ENCODE data around the gene SNRPD1.
A peak's percentile ranks its signal among the peaks of the same experiment; 100 is the strongest.
"Not testable (repeated sequence)": the region's sequence is repeated elsewhere in the genome, so short reads cannot be mapped to it uniquely, and the experiment has no call there.

SNRPD1 gene

GRCh38 chr18:21612125-21613039, at the start of gene SNRPD1:
SNRPD1 (plus strand) TSS chr18:21612314; CDS start chr18:21612430, 116 bp downstream.
- H3K4me3 ChIP-seq (ENCODE audit: low read length), result peak within 1 kb of the TSS; percentile 93
- DNase-seq (ENCODE audit: low read depth), result peak; percentile 65
- TF ChIP-seq CTCF (conservative IDR thresholded peaks at IDR 0.05; ENCODE audit: low read depth, low read length), result peak; percentile 97

- no peak for TF ChIP-seq CTCF (conservative IDR thresholded peaks at IDR 0.05; ENCODE audit: low read depth, low read length)
- H3K4me3 ChIP-seq (ENCODE audit: low read length), result no peak overlapping the region
- DNase-seq (ENCODE audit: low read depth), result no peak
Measured at GRCh38 chr18:21571772-21572171, 40.3 kb upstream of the SNRPD1 start.

GRCh38 chr18:21575656-21576055, 36.5 kb upstream of the SNRPD1 start:
- DNase-seq (ENCODE audit: low read depth), result no peak
- TF ChIP-seq CTCF (conservative IDR thresholded peaks at IDR 0.05; ENCODE audit: low read depth, low read length), result no peak
- H3K4me3 ChIP-seq (ENCODE audit: low read length), result no peak overlapping the region

- no peak for TF ChIP-seq CTCF (conservative IDR thresholded peaks at IDR 0.05; ENCODE audit: low read depth, low read length)
- no peak overlapping the region for H3K4me3 ChIP-seq (ENCODE audit: low read length)
- DNase-seq (ENCODE audit: low read depth), result no peak
Measured at GRCh38 chr18:21584391-21584790, 27.7 kb upstream of the SNRPD1 start.

GRCh38 chr18:21592361-21592760, 19.8 kb upstream of the SNRPD1 start:
- not testable (repeated sequence) for H3K4me3 ChIP-seq (ENCODE audit: low read length); DNase-seq (ENCODE audit: low read depth)

GRCh38 chr18:21593540-21594257, 18.4 kb upstream of the SNRPD1 start:
- no peak overlapping the region for H3K4me3 ChIP-seq (ENCODE audit: low read length)
- DNase-seq (ENCODE audit: low read depth), result no peak
- no peak for TF ChIP-seq CTCF (conservative IDR thresholded peaks at IDR 0.05; ENCODE audit: low read depth, low read length)

GRCh38 chr18:21597620-21598019, 14.5 kb upstream of the SNRPD1 start:
- DNase-seq (ENCODE audit: low read depth), result no peak
- H3K4me3 ChIP-seq (ENCODE audit: low read length), result no peak overlapping the region
- no peak for TF ChIP-seq CTCF (conservative IDR thresholded peaks at IDR 0.05; ENCODE audit: low read depth, low read length)
